SJSA1 (cell line): ENCODE measurements around the gene SLC9B2. TPM values are rescaled to one million over a fixed set of nuclear protein-coding genes. Genes with fewer than 3 reads are reported as not detected.
A peak's percentile ranks its signal among the peaks of the same experiment; 100 is the strongest.

Experiments
- DNase-seq, 2 experiments: peaks; one replicate each; pipeline ENCODE4 v3.0.0-alpha.2; 2015 to 2020; ENCODE audit warnings: low spot score in 2 of 2, low read depth in 1 of 2
- H3K27ac ChIP-seq: fragments of 250-450 bp; sonication (Bioruptor Pico); 2 replicates; pipeline ENCODE4 v1.5.1; 2020; ENCODE audit warnings: mild to moderate bottlenecking, moderate library complexity
- H3K27me3 ChIP-seq: fragments of 250-450 bp; sonication (Bioruptor Pico); replicated peaks from 2 replicates; pipeline ENCODE4 v1.5.1; 2020; ENCODE audit warnings: mild to moderate bottlenecking, moderate library complexity
- H3K36me3 ChIP-seq: fragments of 250-450 bp; sonication (Bioruptor Pico); 2 replicates; pipeline ENCODE4 v1.5.1; 2020; ENCODE audit warnings: mild to moderate bottlenecking
- H3K4me1 ChIP-seq: fragments of 250-450 bp; sonication (Bioruptor Pico); replicated peaks from 2 replicates; pipeline ENCODE4 v1.6.1; 2021; ENCODE audit warnings: mild to moderate bottlenecking
- H3K4me3 ChIP-seq: fragments of 250-450 bp; sonication (Bioruptor Pico); 2 replicates; pipeline ENCODE4 v1.5.1; 2020; ENCODE audit warnings: mild to moderate bottlenecking
- H3K9me3 ChIP-seq: fragments of 250-450 bp; sonication (Bioruptor Pico); replicated peaks from 2 replicates; pipeline ENCODE4 v1.5.1; 2020; ENCODE audit warnings: mild to moderate bottlenecking
- total RNA-seq: library from RNA; depleted of rRNA; stranded (reverse); fragments of >200 nt; shearing (Covaris generic); gene quantifications from 2 replicates; pipeline ENCODE4 v1.2.3, GENCODE V29; 2014

SLC9B2 gene
- total RNA-seq, 1 experiment from 2014 or later, result 28.5 TPM

DNA sequence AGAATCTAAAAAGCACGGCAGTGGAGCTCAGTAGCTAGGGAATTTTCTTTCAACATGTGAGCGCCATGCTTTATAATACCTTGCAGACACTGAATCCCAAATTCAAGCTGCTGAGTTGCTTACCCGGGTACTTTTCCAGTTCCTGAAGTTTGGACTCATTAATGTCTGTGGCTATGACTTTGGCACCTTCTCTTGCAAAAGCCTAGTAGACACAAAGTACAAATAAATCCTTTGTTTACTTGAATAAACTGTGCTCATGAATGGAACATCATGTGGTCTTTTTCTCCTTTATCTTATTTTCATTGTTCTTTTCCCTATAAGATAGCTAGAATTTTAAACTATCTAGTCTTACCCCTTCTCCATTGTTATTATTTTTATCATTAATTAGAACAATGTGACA is 18.5 kb upstream of the SLC9B2 start:
- DNase-seq, result no peak
- H3K9me3 ChIP-seq, result no peaks in the 10 kb centered on the region
- peaks cover 10% of the 10 kb centered on the region for H3K4me1 ChIP-seq
- no peak overlapping the region for H3K4me3 ChIP-seq
- H3K27me3 ChIP-seq, result no peaks in the 10 kb centered on the region
- H3K27ac ChIP-seq, result no peak overlapping the region
- peaks cover 13% of the 10 kb centered on the region for H3K36me3 ChIP-seq

DNA sequence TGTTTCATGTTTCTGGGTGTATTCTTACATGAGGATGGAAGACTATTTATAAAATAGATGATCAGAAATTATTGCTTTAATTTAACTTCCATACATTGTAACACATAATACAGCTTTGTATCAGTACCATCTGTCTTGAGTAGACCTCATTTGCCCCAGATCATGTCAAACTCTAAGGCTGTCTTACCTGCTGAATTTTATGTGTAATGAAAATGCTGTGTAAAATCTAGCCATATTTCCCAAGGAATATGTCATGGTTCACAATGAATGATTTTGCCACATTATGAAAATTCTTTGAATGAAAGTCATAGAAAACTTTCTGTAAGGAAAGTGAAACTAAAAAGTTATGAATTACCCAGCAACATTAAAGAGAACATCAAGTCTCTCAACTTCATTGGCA is 15.7 kb upstream of the SLC9B2 start:
- DNase-seq, result no peak
- no peaks in the 10 kb centered on the region for H3K4me1 ChIP-seq
- H3K36me3 ChIP-seq, result peaks cover 20% of the 10 kb centered on the region
- no peaks in the 10 kb centered on the region for H3K27me3 ChIP-seq
- H3K4me3 ChIP-seq, result no peak overlapping the region
- no peak overlapping the region for H3K27ac ChIP-seq
- no peaks in the 10 kb centered on the region for H3K9me3 ChIP-seq

GRCh38 chr4:103091601-103092223 is 15.2 kb upstream of the SLC9B2 start:
- Histone ChIP-seq H3K4me1 (no peaks in the 10 kb centered on the region), H3K36me3 (peaks cover 20% of the 10 kb centered on the region), H3K9me3 (no peaks in the 10 kb centered on the region), H3K27ac (no peak overlapping the region), H3K4me3 (no peak overlapping the region), H3K27me3 (no peaks in the 10 kb centered on the region)
- peak in 1 of 2 experiments; percentile 48 for DNase-seq

DNA sequence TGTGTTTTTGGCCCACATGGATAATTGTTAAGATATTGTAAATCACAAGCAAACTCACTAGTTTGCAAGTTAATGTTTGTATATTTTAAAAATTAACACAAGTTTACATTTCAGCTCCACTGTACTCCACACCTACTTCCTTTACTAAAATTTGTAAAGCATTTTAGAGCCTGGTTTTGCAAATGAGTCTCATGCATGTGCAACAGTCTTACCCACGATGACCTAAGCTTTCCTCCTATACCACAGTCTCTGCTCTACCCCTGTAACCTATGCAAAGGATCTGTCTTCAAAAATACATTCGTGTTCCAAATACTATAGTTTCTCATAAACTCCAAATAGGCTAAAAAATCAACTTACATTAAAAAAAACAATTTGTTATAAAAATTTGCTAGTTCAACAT is 12.9 kb upstream of the SLC9B2 start:
- H3K36me3 ChIP-seq, result peaks cover 20% of the 10 kb centered on the region
- no peak for DNase-seq
- H3K4me1 ChIP-seq, result no peaks in the 10 kb centered on the region
- H3K27me3 ChIP-seq, result no peaks in the 10 kb centered on the region
- H3K9me3 ChIP-seq, result no peaks in the 10 kb centered on the region
- no peak overlapping the region for H3K4me3 ChIP-seq
- H3K27ac ChIP-seq, result no peak overlapping the region

DNA sequence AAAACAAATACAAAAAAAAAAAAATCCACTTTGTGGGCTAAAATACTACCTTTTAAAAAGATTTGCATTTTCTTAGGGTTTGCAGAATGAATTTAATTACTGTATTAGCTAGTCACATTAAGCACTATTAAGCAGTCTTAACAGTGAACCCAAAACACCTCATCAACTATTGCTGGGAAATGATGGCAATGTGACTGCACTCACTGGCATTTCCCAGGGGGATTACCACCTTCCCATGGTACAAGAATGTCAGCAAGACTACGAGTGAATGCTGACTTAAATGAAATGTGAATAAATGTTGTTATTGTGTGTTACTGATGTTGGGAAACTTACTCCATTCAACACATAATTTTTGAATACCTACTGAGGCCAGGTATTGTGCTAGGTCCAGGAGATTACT is 10.0 kb upstream of the SLC9B2 start:
- Histone ChIP-seq H3K4me3 (no peak overlapping the region), H3K4me1 (no peaks in the 10 kb centered on the region), H3K9me3 (no peaks in the 10 kb centered on the region), H3K27ac (no peak overlapping the region), H3K27me3 (no peaks in the 10 kb centered on the region), H3K36me3 (peaks cover 20% of the 10 kb centered on the region)
- no peak for DNase-seq

DNA sequence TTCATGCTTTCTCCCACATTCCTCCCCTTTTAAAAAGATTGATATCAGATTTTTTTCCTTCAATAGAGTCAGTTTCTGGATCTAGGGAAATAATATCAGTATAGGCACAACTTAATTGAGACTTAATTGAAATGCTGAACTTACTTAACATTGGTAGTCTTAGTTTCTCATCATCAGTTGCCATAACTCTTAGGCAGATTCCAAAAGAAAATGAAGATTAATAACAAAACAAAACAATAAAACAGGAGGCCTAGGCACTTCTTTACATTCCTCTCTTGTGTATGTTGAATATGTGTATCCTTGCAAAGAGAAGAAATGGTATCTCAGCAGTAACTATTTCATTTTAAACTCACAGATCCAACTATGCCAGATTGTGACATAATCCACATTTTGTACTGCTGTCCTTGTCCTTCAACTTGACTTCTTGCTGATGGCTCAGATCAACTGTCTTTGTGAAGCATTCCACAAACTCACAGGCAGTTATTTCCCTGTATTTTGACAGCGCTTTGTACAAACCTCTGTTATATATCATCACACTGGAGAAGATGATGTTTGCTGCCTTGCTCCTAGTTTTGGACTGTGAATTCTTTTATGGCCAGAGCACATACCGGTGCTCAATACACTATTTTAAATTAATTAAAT is 9.1 kb upstream of the SLC9B2 start:
- Histone ChIP-seq H3K4me1 (no peaks in the 10 kb centered on the region), H3K36me3 (peaks cover 12% of the 10 kb centered on the region), H3K4me3 (no peak overlapping the region), H3K27ac (no peak overlapping the region), H3K9me3 (no peaks in the 10 kb centered on the region), H3K27me3 (no peaks in the 10 kb centered on the region)
- no peak for DNase-seq

DNA sequence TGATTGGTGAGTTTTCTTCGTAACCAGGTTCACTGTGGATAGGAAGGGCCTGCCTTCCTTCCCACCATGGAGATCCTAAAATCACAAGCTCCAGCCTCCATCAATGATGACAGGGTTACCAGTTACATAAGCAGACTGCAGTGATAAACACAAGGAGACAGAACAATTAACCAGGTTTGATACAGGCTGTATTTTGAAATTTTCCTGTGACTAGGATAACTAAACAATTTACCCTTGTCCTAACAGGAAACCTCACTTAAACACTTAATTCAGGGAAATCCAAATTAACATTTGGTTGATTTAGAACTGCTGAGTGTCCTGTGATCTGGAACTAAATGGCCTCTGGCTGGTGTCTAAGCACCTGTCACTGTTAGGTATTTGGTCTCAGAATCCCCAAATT is 3.1 kb upstream of the SLC9B2 start:
- Histone ChIP-seq H3K36me3 (peaks cover 6% of the 10 kb centered on the region; the same call in 1 of the 2 replicates), H3K4me3 (no peak overlapping the region), H3K9me3 (no peaks in the 10 kb centered on the region), H3K27me3 (no peaks in the 10 kb centered on the region), H3K27ac (no peak overlapping the region), H3K4me1 (peaks cover 17% of the 10 kb centered on the region)
- no peak for DNase-seq

DNA sequence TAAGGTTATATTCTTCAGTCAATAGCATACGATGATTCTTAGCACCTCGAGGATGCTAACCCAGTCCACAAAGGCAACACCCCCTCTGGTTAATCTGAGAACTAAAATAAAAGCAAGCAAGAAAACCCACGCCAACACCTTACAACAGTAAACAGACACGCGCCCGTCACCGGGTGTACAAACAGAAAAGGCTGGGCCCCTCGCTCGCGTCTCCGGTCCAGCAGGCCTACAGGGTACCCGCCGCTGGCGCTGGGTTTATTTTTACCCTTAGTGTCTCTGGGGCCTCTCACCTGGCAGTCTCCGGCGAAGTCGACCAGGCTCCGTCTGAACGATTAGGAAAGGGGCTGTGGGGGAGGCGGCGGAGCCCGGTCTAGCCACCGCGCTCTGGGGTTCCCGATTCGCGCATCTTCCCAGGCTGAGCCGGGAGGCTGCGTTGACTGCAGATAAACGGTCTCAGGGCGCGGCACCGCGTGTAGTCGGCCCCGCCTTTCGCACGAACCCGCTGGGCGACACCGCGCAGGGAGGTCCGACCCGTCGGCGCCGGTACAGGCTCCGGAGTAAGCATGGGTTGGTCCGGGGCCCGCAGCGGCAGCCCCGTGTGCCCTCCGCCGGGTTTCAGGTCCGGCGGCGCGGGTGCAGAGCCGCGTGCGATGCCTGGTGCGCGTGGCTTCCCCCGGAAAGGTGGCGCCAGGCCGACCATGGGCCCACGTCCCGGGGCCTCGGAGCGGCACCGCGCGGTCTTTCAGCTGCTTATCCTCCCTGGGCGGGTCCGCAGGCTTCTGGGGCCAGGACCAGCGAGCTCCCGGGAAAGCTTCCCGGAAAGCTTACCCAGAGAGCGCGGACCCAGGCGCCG is 441 bp downstream of the SLC9B2 start:
- Histone ChIP-seq H3K36me3 (peaks cover 11% of the 10 kb centered on the region; the same call in 1 of the 2 replicates), H3K27me3 (no peaks in the 10 kb centered on the region), H3K9me3 (no peaks in the 10 kb centered on the region), H3K27ac (peak overlapping the region; percentile 89), H3K4me3 (peak overlapping the region; percentile 73), H3K4me1 (peaks cover 17% of the 10 kb centered on the region)
- peak; percentile 79 to 83 for DNase-seq

- DNase-seq, result peak in 1 of 2 experiments; percentile 42
- H3K36me3 ChIP-seq, result peaks cover 11% of the 10 kb centered on the region; the same call in 1 of the 2 replicates
- no peaks in the 10 kb centered on the region for H3K27me3 ChIP-seq
- peaks cover 17% of the 10 kb centered on the region for H3K4me1 ChIP-seq
- H3K9me3 ChIP-seq, result no peaks in the 10 kb centered on the region
- peak overlapping the region; percentile 73 for H3K4me3 ChIP-seq
- H3K27ac ChIP-seq, result peak overlapping the region; percentile 89
These were observed 1.1 kb downstream of the SLC9B2 start for GRCh38 chr4:103075435-103075893.

DNA sequence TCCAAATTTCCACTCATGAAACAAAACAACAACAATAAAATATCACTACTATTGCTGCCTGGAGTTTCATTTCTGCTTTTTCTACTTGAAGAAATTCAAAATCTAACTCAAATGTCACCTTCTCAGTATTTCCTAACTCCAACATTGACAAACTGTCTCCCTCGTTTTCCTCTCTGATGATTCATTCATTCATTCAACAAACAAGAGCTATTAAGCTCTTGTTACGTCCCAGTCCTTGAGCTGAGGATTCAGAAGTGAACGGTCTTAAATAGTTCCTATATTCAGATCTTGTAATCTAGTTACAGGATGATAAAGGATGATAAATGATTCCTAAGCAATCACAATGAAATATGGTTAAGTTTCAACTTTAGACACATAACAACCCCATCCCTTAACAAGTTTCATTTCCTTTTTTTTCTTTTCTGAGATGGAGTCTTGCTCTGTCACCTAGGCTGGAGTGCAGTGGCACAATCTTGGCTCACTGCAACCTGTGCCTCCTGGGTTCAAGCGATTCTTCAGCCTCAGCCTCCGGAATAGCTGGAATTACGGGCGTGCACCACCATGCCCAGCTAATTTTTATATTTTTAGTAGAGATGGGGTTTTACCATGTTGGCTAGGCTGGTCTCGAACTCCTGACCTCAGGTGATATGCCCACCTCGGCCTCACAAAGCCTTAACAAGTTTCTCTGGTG is 1.7 kb downstream of the SLC9B2 start:
- Histone ChIP-seq H3K4me3 (peak overlapping the region; percentile 73; the same call in 1 of the 2 replicates), H3K4me1 (peaks cover 17% of the 10 kb centered on the region), H3K36me3 (peaks cover 11% of the 10 kb centered on the region; the same call in 1 of the 2 replicates), H3K27ac (no peak overlapping the region), H3K9me3 (no peaks in the 10 kb centered on the region), H3K27me3 (no peaks in the 10 kb centered on the region)
- no peak for DNase-seq

DNA sequence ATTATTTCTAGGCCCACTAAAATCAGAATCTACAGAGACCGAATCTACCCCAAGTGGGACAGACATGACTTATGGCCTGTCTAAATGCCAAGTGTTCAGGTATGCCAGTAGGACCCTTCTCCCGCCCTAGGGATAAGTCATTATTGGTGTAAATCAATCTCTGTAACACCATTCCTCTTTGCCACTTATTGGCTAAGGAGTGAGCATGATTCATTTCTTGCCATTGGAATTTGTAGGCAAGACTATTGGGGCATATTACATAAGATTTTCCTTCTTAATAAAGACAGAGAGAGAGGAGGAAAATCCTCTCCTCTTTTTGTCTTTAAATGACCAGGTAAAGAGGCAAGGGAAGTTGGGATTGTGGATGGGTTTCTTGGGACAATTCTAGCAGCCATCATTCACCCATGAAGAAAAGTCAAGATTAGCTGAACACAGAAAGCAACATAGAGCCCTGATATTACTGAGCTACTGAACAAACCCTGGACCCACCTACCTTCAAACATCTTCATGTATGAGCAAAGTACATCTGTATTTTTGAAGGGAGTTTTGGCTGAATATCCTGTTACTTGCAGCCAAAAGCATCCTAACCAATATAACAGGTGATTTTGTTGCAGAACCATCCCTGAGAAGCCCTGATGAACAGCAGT is 2.6 kb downstream of the SLC9B2 start:
- DNase-seq, result no peak
- H3K27me3 ChIP-seq, result no peaks in the 10 kb centered on the region
- H3K4me3 ChIP-seq, result no peak overlapping the region
- peaks cover 14% of the 10 kb centered on the region for H3K36me3 ChIP-seq
- H3K27ac ChIP-seq, result no peak overlapping the region
- H3K9me3 ChIP-seq, result no peaks in the 10 kb centered on the region
- H3K4me1 ChIP-seq, result peaks cover 17% of the 10 kb centered on the region

- no peaks in the 10 kb centered on the region for H3K9me3 ChIP-seq
- H3K27me3 ChIP-seq, result no peaks in the 10 kb centered on the region
- 0 out of 2 replicates have a peak overlapping the region, but pooled peaks have one; percentile 6 for H3K27ac ChIP-seq
- peaks cover 15% of the 10 kb centered on the region; the same call in 1 of the 2 replicates for H3K36me3 ChIP-seq
- DNase-seq, result peak in 1 of 2 experiments; percentile 14
- H3K4me3 ChIP-seq, result no peak overlapping the region
- peaks cover 11% of the 10 kb centered on the region for H3K4me1 ChIP-seq
These were observed 8.6 kb downstream of the SLC9B2 start for GRCh38 chr4:103067841-103068547.
